HG02870 (cell line): ENCODE measurements around the gene KIF9.
"Not testable (repeated sequence)": the region's sequence is repeated elsewhere in the genome, so short reads cannot be mapped to it uniquely, and the experiment has no call there.

Source experiments
- ATAC-seq: cut with Tn5 transposase; IDR thresholded peaks from one replicate; pipeline ENCODE4 v1.9.1; 2021; ENCODE audit warnings: mild to moderate bottlenecking, moderate library complexity; ENCODE audit not compliant: unreplicated experiment

KIF9 gene

GRCh38 chr3:47282424-47283192 lies at the start of gene KIF9, which contains the start of gene KLHL18:
KIF9 (minus strand) TSS chr3:47282799; CDS start chr3:47277374, 5,425 bp downstream.
KLHL18 (plus strand) TSS chr3:47282944; CDS start chr3:47282966, 22 bp downstream.
- ATAC-seq: peak; percentile 78

DNA sequence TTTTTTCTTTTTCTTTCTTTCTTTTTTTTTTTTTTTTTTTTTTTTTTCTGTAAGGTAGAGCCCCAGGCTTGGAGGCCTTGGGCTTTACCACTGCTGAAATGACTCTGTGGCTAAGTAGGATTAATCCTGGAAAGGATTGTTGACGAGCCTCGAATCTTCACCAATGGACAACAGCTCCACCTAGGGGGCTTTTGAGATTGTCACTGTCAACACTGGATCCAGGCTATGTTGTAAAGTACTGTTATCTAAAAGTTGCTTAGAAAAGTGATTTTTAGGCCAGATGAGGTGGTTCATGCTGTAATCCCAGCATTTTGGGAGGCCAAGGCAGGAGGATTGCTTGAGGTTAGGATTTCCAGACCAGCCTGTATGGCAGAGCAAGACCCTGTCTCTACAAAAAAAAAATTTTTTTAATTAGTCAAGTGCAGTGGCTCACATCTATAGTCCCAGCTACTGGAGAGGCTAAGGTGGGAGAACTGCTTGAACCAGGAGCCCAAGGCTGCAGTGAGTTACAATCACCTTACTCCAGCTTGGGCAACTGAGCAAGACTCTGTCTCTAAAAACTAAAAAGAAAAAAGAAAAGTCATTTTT lies 41.8 kb upstream of the KIF9 start:
- no peak for ATAC-seq

GRCh38 chr3:47323431-47324277 lies 41.1 kb upstream of the KIF9 start:
- ATAC-seq: no peak

GRCh38 chr3:47319956-47320355 lies 37.4 kb upstream of the KIF9 start:
- no peak for ATAC-seq

DNA sequence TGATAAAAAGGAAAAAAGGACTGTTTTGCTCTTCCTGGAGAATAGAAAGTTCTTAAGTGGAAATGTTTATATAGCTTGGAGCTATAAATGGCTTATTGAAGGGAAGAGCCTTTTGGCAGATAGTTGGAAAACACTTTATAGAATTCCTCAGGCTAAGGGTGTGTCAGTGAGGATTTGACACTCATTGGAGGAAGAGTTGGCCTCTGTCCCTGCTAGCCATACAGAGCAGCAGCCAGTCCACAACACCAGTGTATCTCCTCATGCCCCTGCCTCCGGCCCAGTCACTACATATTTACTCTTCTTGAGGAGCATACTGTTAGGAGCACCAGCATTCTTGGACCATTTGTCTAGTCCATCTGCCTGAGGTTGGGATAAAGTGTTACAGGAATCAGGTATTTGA lies 36.3 kb upstream of the KIF9 start:
- ATAC-seq: no peak

DNA sequence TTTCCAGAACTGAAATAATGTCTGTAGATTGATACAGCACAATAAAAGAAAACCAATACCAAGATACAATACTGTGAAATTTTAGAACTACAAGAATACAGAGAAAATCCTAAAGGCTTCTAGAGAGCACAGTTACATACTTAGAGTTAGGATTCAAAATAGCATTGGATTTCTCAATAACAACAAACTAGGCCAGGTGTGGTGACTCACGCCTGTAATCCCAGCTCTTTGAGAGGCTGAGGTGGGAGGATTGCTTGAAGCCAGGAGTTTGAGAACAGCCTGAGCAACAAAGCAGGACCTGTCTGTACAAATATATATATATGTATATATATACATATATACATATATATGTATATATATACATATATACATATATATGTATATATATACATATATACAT lies 33.6 kb upstream of the KIF9 start:
- ATAC-seq: not testable (repeated sequence)

DNA sequence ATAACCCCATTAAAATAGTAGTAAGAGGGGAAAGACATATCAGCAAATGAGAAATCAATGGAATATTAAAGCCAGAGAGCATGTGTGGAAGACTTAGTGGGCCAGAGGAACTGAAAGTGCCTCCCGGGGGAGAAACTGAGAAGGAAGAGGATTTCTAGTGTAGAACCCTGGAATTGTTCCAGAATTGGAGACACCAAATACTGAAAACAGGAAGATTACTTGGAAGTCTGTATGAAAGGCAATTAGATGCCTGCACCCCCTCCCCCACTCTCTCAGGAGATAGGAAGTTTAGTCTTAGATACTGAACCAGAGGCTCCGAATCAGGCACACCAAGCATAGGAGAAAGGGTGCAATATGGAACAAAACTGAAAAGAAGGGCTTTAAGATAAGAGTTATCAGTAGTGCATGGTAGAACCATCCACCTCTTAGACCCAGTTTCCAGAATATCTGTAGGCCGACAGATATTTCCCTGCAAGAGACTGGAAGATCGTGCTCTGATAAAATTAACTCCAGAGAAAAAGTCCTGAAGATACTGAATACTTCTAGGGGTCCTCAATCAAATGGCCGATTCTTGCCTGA lies 32.6 kb upstream of the KIF9 start:
- no peak for ATAC-seq

DNA sequence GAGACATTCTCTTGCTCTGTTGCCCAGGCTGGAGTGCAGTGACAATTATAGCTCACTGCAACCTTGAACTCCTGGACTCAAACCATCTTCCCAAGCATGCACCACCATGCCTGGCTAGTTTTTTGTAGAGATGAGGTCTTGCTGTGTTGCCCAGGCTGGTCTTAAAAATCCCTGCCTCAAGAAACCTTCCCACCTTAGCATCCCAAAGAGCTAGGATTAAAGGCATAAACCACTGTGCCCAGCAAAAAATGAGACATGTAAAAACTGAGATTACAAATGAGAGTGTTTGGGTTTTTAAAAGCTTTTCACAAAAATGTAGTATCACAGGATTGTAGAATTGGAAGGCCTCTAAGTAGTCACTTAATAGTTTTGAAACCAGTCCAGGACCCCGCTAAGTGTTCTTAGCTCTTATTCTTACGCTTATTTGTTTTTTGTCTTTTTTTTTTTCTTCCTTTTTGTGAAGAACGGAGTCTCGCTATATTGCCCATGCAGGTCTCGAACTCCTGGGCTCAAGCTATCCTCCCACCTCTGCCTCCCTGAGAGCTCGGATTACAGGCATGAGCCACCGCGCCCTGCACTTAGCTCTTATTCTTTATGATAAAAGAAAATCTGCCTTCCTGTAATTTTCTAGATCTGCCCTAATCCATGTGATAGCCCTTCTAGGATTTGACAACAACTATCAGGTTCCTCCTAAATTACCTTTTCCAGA lies 31.6 kb upstream of the KIF9 start:
- ATAC-seq: no peak

DNA sequence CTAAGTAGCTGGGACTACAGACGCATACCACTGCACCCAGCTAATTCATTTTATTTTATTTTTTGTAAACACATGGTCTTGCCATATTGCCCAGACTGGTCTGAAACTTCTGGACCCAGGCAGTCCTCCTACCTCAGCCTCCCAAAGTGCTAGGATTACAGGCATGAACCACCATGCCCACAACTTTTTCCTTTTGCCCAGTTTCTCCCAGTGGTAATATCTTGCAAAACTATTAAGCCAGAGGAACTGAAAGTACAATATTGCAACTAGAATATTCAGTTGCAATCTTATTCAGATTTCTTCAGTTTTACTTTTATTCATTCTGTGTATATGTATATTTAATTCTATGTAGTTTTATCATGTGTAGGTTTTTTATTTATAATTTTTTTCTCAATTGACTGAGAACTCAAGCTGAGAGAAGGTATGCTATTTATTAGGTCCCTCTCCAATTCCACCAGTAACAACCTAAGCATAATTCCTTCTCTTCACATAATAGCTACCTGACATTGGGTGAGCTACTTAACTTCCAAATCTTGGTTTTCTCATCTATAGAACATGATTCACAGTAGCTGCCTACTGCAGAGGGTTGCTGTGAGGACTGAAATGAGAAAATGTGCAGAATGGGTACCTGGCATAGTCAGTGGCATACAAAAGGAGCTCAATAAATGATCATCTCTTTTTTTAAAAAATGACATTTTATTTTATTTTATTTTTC lies 30.9 kb upstream of the KIF9 start:
- no peak for ATAC-seq

GRCh38 chr3:47310391-47310790 lies 27.8 kb upstream of the KIF9 start:
- ATAC-seq: no peak

- ATAC-seq: not testable (repeated sequence)
Observed at GRCh38 chr3:47309231-47309630, 26.6 kb upstream of the KIF9 start.

GRCh38 chr3:47306022-47306421 lies 23.4 kb upstream of the KIF9 start:
- no peak for ATAC-seq

DNA sequence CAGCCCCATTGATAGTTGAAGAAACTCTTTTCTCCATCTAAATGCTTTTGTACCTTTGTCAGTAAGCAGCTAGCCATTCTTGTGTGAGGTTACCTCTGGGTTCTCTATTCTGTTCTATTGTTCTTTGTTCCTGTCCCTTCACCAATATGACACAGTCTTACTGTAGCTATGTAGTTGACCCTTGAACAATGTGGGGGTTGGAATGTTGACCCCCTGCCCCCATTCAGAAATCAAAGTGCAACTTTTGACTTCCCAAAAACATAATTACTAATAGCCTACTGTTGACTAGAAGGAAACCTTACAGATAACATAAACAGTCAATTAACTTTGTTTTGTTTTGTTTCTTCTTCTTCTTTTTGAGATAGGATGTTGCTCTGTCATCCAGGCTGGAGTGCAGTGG lies 18.9 kb upstream of the KIF9 start:
- ATAC-seq: no peak

DNA sequence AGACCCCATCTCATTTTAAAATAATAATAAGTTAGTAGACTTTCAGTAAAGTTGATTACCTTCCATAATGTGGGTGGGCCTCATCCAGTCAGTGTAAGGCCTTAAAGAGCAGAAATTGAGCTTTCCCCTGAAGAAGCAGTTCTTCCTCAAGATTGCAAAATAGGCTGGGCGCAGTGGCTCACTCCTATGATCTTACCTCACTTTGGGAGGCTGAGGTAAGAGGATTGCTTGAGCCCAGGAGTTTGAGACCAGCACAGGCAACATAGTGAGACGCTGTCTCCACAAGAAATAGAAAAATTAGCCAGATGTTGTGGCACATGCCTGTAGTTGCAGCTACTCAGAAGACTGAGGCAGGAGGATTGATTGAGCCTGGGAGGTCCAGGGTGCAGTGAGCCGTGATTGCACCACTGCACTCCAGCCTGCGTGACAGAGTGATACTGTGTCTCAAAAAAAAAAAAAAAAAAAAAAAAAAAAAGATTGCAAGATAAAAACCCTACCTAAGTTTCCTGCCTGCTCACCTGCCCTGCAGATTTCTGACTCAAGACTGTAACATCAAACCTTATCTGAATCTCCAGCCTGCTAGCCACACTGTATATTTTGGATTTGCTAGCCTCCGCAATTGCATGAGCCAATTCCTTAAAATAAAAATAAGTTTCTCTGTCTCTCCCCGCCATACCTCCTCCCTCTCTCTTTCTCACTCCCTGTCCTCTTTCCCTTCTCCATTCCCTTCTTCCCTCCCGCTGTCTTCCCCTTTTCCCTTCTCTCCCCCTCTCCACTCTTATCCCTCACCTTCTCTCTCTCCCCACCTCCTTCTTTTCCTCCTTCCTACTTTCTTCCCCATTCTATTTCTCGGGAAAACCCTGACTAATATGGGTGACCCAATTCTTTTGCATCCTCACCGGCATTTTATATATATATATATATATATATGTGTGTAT lies 17.1 kb upstream of the KIF9 start:
- ATAC-seq: no peak

DNA sequence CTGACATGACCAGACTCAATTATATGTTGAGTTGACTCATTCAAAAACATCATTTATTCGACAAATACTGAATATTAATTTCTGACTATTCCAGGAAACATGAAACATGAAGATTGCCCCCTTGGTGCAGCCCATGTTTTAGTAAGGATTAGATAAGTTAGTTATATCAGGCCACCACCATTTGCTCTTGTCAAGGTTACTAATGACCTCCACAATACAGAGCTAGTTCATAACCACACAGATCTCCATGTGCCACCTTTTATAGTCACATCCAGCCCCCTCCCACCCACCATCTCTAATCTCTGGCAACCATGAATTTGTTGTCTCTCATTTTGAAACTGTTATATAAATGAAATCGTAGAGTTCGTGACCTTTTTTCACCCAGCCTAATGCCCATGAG lies 15.8 kb upstream of the KIF9 start:
- ATAC-seq: no peak

DNA sequence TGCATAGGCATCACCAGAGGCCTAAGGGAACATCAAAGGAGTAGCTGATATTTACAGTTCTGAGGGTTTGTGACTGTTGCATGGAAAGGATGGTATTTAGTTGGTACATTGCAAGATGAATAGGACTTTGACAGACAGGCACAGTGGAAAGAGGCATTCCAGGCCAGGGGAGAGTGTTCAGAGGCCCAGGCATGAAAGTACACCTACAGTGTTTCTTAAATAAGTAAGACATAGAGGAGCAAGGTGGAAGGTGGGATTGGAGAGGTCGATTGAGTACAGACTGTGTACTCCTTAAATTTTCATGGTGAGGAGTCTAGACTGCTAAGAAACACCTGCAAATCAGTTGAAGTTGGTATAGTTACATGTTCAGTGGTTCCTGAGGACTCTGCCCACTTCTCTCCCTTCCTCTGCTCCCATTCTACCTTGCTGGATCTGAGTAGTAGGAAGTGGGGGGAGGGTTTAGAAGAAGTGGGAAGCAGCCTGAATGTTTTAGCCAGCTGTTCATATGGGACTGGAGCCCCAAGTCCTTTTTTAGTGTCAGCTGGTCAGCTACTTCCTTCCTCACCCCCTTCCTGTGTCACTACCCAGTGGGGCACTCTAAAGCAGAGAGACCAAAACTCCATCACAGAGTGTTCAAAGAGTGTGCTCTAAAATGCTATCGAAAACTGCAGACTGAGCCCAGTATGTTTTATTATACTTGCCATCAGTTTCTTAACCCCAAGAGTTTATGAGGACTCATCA lies 14.1 kb upstream of the KIF9 start:
- no peak for ATAC-seq

DNA sequence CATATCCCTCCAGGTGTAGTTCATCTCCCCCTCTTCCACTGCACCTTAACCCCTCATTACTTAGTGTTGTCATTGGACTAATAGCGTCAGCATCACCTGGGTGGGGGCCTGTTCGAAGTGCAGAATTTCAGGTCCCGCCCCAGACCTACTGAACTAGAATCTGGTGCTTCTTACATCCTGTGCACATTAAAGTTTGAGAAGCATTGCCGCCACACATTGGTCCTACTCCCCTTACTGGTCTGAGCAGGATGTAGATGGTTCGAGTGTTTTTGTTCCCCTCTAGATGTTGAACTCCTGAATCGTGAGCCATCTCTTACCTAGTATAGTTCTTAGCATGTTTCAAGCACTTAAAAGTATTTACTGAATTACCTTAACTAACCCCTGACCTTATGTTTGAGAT lies 13.4 kb upstream of the KIF9 start:
- ATAC-seq: no peak

GRCh38 chr3:47295322-47295721 lies 12.7 kb upstream of the KIF9 start:
- no peak for ATAC-seq
